Measurements from ENCODE around the gene MAP1LC3B.

MAP1LC3B gene

GRCh38 chr16:87365021-87365713 is 27.0 kb upstream of the MAP1LC3B start:
- TF ChIP-seq FOXP2 (optimal IDR thresholded peaks at IDR 0.05; ENCODE audit: borderline replicate concordance, extremely low read depth, extremely low read length, insufficient read depth) (no peak), TAF1 (IDR thresholded peaks at IDR 0.05; ENCODE audit: borderline replicate concordance, insufficient read depth, low read length) (no peak), SIN3A (IDR thresholded peaks at IDR 0.05; ENCODE audit: borderline replicate concordance, insufficient read depth, low read length) (no peak), POLR2AphosphoS5 (IDR thresholded peaks at IDR 0.05; ENCODE audit: low read depth, low read length) (no peak), REST (IDR thresholded peaks at IDR 0.05; ENCODE audit: insufficient read depth in 1 of 2, low read depth in 2 of 2, low read length in 2 of 2) (no peak)

- TF ChIP-seq REST (IDR thresholded peaks at IDR 0.05; ENCODE audit: insufficient read depth in 1 of 2, low read depth in 2 of 2, low read length in 2 of 2) (no peak), POLR2AphosphoS5 (IDR thresholded peaks at IDR 0.05; ENCODE audit: low read depth, low read length) (no peak), SIN3A (IDR thresholded peaks at IDR 0.05; ENCODE audit: borderline replicate concordance, insufficient read depth, low read length) (no peak), FOXP2 (optimal IDR thresholded peaks at IDR 0.05; ENCODE audit: borderline replicate concordance, extremely low read depth, extremely low read length, insufficient read depth) (no peak), TAF1 (IDR thresholded peaks at IDR 0.05; ENCODE audit: borderline replicate concordance, insufficient read depth, low read length) (no peak)
Measured at GRCh38 chr16:87366288-87366687, 25.8 kb upstream of the MAP1LC3B start.

- TF ChIP-seq REST (IDR thresholded peaks at IDR 0.05; ENCODE audit: insufficient read depth in 1 of 2, low read depth in 2 of 2, low read length in 2 of 2) (no peak), POLR2AphosphoS5 (IDR thresholded peaks at IDR 0.05; ENCODE audit: low read depth, low read length) (no peak), SIN3A (IDR thresholded peaks at IDR 0.05; ENCODE audit: borderline replicate concordance, insufficient read depth, low read length) (no peak), FOXP2 (optimal IDR thresholded peaks at IDR 0.05; ENCODE audit: borderline replicate concordance, extremely low read depth, extremely low read length, insufficient read depth) (no peak), TAF1 (IDR thresholded peaks at IDR 0.05; ENCODE audit: borderline replicate concordance, insufficient read depth, low read length) (no peak)
Measured at GRCh38 chr16:87366930-87367329, 25.2 kb upstream of the MAP1LC3B start.

- TF ChIP-seq FOXP2 (optimal IDR thresholded peaks at IDR 0.05; ENCODE audit: borderline replicate concordance, extremely low read depth, extremely low read length, insufficient read depth) (no peak), REST (IDR thresholded peaks at IDR 0.05; ENCODE audit: insufficient read depth in 1 of 2, low read depth in 2 of 2, low read length in 2 of 2) (no peak), POLR2AphosphoS5 (IDR thresholded peaks at IDR 0.05; ENCODE audit: low read depth, low read length) (no peak), TAF1 (IDR thresholded peaks at IDR 0.05; ENCODE audit: borderline replicate concordance, insufficient read depth, low read length) (no peak), SIN3A (IDR thresholded peaks at IDR 0.05; ENCODE audit: borderline replicate concordance, insufficient read depth, low read length) (no peak)
Measured at GRCh38 chr16:87367529-87367928, 24.6 kb upstream of the MAP1LC3B start.

Data from PFSK-1 (cell line).